NB4 (cell line): Measurements from ENCODE around the gene RECK.
"Not testable (repeated sequence)": the region's sequence is repeated elsewhere in the genome, so short reads cannot be mapped to it uniquely, and the experiment has no call there.

Source experiments
- DNase-seq: peaks from one replicate; pipeline ENCODE4 v3.0.0; 2010; ENCODE audit warnings: low read depth
- H3K4me3 ChIP-seq: one replicate; pipeline ENCODE4 v1.5.1; 2011; ENCODE audit warnings: mild to moderate bottlenecking, low read depth, low read length, moderate library complexity
- MYC ChIP-seq: IDR thresholded peaks from 2 replicates; pipeline ENCODE4 v1.6.1; 2011; ENCODE audit warnings: low read depth, low read length
- POLR2A ChIP-seq: IDR thresholded peaks from 2 replicates; pipeline ENCODE4 v1.6.1; 2011; ENCODE audit warnings: mild to moderate bottlenecking; ENCODE audit not compliant: insufficient read length; ENCODE audit errors: extremely low read depth
- TF ChIP-seq, protein P1 (sequence below): IDR thresholded peaks from one replicate; pipeline ENCODE4 v1.5.1; 2012; ENCODE audit warnings: low read depth, low read length
- TF ChIP-seq, protein P2 (sequence below): IDR thresholded peaks from 2 replicates; pipeline ENCODE4 v1.6.1; 2011; ENCODE audit warnings: low read depth, low read length

Gene RECK

DNA sequence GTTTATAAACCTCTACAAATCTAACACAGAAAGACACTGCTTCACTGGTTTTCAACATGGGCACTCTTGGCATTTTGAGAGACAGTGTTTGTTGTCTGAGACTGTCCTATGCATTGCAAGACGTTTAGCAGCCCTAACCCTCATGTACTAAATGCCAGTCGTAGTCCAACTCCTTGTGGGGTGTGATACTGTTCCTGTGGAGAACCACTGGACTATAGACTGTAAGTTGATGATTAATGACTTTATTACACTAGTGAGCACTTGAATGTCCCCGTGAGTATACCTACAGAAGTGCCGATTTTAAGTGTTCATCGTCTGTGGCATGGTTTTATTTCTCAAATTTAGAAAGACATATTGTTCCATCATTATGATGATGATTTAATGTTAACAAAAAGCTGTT is 46.2 kb downstream of the RECK start:
- no peak for DNase-seq
- H3K4me3 ChIP-seq = no peak overlapping the region
- TF ChIP-seq, protein P1, sequence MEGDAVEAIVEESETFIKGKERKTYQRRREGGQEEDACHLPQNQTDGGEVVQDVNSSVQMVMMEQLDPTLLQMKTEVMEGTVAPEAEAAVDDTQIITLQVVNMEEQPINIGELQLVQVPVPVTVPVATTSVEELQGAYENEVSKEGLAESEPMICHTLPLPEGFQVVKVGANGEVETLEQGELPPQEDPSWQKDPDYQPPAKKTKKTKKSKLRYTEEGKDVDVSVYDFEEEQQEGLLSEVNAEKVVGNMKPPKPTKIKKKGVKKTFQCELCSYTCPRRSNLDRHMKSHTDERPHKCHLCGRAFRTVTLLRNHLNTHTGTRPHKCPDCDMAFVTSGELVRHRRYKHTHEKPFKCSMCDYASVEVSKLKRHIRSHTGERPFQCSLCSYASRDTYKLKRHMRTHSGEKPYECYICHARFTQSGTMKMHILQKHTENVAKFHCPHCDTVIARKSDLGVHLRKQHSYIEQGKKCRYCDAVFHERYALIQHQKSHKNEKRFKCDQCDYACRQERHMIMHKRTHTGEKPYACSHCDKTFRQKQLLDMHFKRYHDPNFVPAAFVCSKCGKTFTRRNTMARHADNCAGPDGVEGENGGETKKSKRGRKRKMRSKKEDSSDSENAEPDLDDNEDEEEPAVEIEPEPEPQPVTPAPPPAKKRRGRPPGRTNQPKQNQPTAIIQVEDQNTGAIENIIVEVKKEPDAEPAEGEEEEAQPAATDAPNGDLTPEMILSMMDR = no peak
- no peak for TF ChIP-seq MYC
- TF ChIP-seq, protein P2, sequence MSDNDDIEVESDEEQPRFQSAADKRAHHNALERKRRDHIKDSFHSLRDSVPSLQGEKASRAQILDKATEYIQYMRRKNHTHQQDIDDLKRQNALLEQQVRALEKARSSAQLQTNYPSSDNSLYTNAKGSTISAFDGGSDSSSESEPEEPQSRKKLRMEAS = no peak
- TF ChIP-seq POLR2A = no peak

DNA sequence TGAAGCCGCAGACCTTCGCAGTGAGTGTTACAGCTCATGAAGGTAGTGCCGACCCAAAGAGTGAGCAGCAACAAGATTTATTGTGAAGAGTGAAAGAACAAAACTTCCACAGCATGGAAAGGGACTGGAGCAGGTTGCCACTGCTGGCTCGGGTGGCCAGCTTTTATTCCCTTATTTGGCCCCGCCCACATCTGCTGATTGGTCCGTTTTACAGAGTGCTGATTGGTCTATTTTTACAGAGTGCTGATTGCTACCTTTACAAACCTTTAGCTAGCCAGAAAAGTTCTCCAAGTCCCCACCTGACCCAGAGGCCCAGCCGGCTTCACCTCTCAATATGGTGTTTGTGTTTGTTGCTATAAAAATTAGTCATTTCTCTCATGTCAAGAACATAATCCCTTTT is 49.7 kb downstream of the RECK start:
- no peak overlapping the region for H3K4me3 ChIP-seq
- TF ChIP-seq POLR2A (no peak), MYC (no peak)
- TF ChIP-seq, protein P2 = no peak
- TF ChIP-seq, protein P1 = no peak
- DNase-seq = no peak

DNA sequence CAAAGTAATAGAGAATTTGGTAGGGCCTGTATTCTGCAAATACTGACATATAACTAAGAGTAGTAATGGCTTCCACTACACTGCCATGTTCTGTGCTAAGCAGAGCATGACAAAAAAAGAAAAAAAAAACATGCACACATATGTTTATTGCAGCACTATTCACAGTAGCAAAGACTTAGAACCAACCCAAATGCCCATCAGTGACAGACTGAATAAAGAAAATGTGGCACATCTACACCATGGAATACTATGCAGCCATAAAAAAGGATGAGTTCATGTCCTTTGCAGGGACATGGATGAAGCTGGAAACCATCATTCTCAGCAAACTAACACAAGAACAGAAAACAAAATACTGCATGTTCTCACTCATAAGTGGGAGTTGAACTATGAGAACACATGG is 50.3 kb downstream of the RECK start:
- not testable (repeated sequence) for H3K4me3 ChIP-seq, DNase-seq

DNA sequence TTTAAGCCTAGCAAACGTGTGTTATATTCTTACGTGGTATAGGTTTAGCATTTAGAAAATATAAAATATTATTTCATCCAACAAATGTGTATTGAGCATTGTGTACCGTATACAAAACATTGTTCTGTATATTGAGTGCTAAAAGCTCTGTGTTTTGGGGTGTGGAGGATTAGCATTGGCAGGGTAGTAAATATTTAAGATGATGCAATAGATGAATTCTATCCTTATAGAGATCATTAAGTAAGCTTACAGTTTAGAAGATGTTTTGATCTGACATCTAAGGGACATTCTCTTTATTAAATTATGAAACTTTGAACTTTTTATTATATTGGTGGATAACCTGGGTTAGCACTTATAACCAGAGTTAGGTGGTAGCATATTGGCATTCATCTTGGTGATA is 51.3 kb downstream of the RECK start:
- no peak for TF ChIP-seq MYC
- TF ChIP-seq, protein P2 = no peak
- no peak for TF ChIP-seq POLR2A
- TF ChIP-seq, protein P1 = no peak
- no peak for DNase-seq
- no peak overlapping the region for H3K4me3 ChIP-seq

DNA sequence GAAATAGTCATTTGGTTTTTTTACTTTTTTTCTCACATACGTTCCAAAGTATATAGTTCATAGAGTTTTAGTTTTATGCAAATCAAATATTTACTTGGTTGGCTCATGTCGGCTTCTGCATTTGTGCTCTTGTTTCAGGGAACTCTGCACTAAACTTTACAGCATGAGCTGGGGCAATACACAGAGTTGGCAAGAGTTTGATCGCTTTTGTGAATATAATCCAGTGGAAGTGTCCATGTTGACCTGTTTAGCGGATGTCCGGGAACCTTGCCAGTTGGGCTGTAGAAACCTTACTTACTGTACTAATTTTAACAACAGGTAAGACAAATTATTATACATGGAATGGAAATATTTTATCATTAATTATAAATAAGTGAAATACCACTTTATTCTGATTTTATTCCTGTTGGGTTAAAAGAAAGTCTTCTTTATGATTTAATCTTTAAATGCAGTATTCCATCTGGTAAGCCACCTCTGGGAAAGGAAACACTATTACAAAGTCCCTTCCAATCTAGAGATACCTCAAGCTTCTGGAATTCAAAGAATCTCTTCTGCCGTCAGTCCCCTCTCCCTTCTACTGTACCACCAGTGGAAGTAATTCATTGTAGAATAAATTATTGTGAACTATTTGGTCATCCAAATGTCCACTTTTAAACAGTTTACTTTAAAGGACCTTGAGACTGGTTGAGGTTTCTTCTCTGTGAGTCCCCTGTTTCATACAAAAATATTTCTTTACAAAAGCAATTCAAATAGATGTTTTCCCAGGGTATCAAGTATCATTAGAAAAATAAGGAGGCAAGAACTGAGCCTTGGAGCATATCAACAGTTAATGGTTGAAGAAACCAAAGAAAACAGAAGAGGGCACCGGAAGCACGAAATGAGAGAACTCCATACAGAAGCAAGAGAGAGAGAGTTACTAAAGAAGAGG is 54.6 kb downstream of the RECK start:
- H3K4me3 ChIP-seq = no peak overlapping the region
- no peak for TF ChIP-seq MYC
- TF ChIP-seq POLR2A = no peak
- TF ChIP-seq, protein P2 = no peak
- TF ChIP-seq, protein P1 = no peak
- DNase-seq = peak; percentile 3

DNA sequence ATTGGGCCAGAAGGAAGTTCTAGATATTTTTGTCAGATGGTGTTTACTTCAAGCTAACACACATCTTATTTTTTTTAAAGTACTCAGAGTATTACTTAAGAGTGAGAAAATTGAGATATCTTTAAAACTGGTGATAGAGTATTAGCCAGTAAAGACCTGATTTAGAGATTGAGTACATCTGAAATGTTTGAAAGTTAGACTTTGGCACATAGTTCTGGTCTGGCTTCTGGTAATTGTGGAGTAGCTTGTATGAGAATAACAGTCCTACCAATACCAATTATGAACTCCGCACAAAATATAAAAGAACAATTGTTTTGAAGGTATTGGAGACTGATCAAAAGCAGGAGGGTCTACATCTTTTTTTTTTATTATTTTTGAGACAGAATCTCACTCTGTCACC is 55.3 kb downstream of the RECK start:
- DNase-seq = no peak
- H3K4me3 ChIP-seq = no peak overlapping the region
- TF ChIP-seq, protein P2 = no peak
- TF ChIP-seq MYC = no peak
- TF ChIP-seq POLR2A = no peak
- TF ChIP-seq, protein P1 = no peak
